Skin of body (tissue), 2 donors: Measurements from ENCODE around the gene FGF10. TPM values are rescaled to one million over a fixed set of nuclear protein-coding genes. Genes with fewer than 3 reads are reported as not detected.

Experiments used
- DNase-seq: peaks from one replicate; lab custom pipeline; 2025; lab: John Stamatoyannopoulos, UW
- total RNA-seq: library from RNA; depleted of rRNA; stranded (reverse); fragments of >200 nt; gene quantifications from one replicate; pipeline ENCODE4 v1.2.3, GENCODE V29; 2014

The FGF10 gene
- total RNA-seq, 1 donor from 2014 or later = 11.1 TPM

- DNase-seq = peak; percentile 82
Measured at GRCh38 chr5:44358421-44358820, 30.8 kb downstream of the FGF10 start.

- DNase-seq = peak; percentile 65
Measured at GRCh38 chr5:44356231-44356630, 33.0 kb downstream of the FGF10 start.

GRCh38 chr5:44345871-44346270, 43.3 kb downstream of the FGF10 start:
- no peak for DNase-seq

- DNase-seq = no peak
Measured at GRCh38 chr5:44336708-44337107, 52.5 kb downstream of the FGF10 start.

- no peak for DNase-seq
Measured at GRCh38 chr5:44334622-44335021, 54.6 kb downstream of the FGF10 start.

GRCh38 chr5:44332285-44332971, 56.8 kb downstream of the FGF10 start:
- no peak for DNase-seq

- DNase-seq = peak; percentile 70
Measured at GRCh38 chr5:44331471-44332050, 57.7 kb downstream of the FGF10 start.

GRCh38 chr5:44329716-44330115, 59.5 kb downstream of the FGF10 start:
- DNase-seq = no peak

- no peak for DNase-seq
Measured at GRCh38 chr5:44321144-44321725, 68.0 kb downstream of the FGF10 start.

GRCh38 chr5:44320188-44320587, 69.0 kb downstream of the FGF10 start:
- no peak for DNase-seq

- no peak for DNase-seq
Measured at GRCh38 chr5:44318883-44319282, 70.3 kb downstream of the FGF10 start.

- no peak for DNase-seq
Measured at GRCh38 chr5:44312374-44312773, 76.8 kb downstream of the FGF10 start.

- no peak for DNase-seq
Measured at GRCh38 chr5:44300551-44300950, 88.7 kb downstream of the FGF10 start.

GRCh38 chr5:44299394-44299793, 89.8 kb downstream of the FGF10 start:
- no peak for DNase-seq

GRCh38 chr5:44294516-44294915, 94.7 kb downstream of the FGF10 start:
- peak; percentile 57 for DNase-seq

- no peak for DNase-seq
Measured at GRCh38 chr5:44292736-44293135, 96.5 kb downstream of the FGF10 start.

GRCh38 chr5:44278469-44278868, 110.8 kb downstream of the FGF10 start:
- no peak for DNase-seq

- no peak for DNase-seq
Measured at GRCh38 chr5:44275908-44276307, 113.3 kb downstream of the FGF10 start.

GRCh38 chr5:44275329-44275728, 113.9 kb downstream of the FGF10 start:
- no peak for DNase-seq

- no peak for DNase-seq
Measured at GRCh38 chr5:44267909-44268308, 121.3 kb downstream of the FGF10 start.

GRCh38 chr5:44266882-44267576, 122.2 kb downstream of the FGF10 start:
- no peak for DNase-seq

- no peak for DNase-seq
Measured at GRCh38 chr5:44265713-44266112, 123.5 kb downstream of the FGF10 start.
